H9 (cell line): ENCODE results near the gene IQUB. TPM values are rescaled to one million over a fixed set of nuclear protein-coding genes. Genes with fewer than 3 reads are reported as not detected.
"Not testable (repeated sequence)": the region's sequence is repeated elsewhere in the genome, so short reads cannot be mapped to it uniquely, and the experiment has no call there.

Experiments used
- DNase-seq: peaks from one replicate; pipeline ENCODE4 v3.0.0-alpha.2; 2017
- H2AFZ ChIP-seq: one replicate; pipeline ENCODE4 v1.6.1; 2013; ENCODE audit warnings: mild to moderate bottlenecking, low read length, control low read depth, moderate library complexity
- H2AK5ac ChIP-seq: 2 replicates; pipeline ENCODE4 v1.6.1; 2013; ENCODE audit warnings: low read length, control low read depth, mixed read lengths; ENCODE audit not compliant: insufficient read length
- H2BK120ac ChIP-seq: one replicate; pipeline ENCODE4 v1.6.1; 2013; ENCODE audit warnings: low read depth, mild to moderate bottlenecking, low read length, control low read depth, inconsistent platforms; ENCODE audit not compliant: poor library complexity, severe bottlenecking
- H2BK12ac ChIP-seq: 2 replicates; pipeline ENCODE4 v1.6.1; 2013; ENCODE audit warnings: low read length, control low read depth, mixed read lengths, low read depth; ENCODE audit not compliant: insufficient read length
- H2BK15ac ChIP-seq: 2 replicates; pipeline ENCODE4 v1.6.1; 2013; ENCODE audit warnings: low read depth, low read length, control low read depth
- H2BK20ac ChIP-seq: one replicate; pipeline ENCODE4 v1.6.1; 2013; ENCODE audit warnings: low read depth, mild to moderate bottlenecking, low read length, control low read depth, inconsistent platforms; ENCODE audit not compliant: poor library complexity, severe bottlenecking
- H2BK5ac ChIP-seq: 2 replicates; pipeline ENCODE4 v1.6.1; 2013; ENCODE audit warnings: low read length, control low read depth, mixed read lengths; ENCODE audit not compliant: insufficient read length
- H3K14ac ChIP-seq: 2 replicates; pipeline ENCODE4 v1.6.1; 2013; ENCODE audit warnings: low read length, control low read depth; ENCODE audit not compliant: insufficient read depth
- H3K18ac ChIP-seq: 2 replicates; pipeline ENCODE4 v1.6.1; 2013; ENCODE audit warnings: low read depth, mild to moderate bottlenecking, mixed read lengths, low read length, control low read depth; ENCODE audit not compliant: insufficient read length
- H3K23ac ChIP-seq: 2 replicates; pipeline ENCODE4 v1.6.1; 2013; ENCODE audit warnings: low read length, control low read depth, mixed read lengths, low read depth; ENCODE audit not compliant: insufficient read length
- H3K23me2 ChIP-seq: 2 replicates; pipeline ENCODE4 v1.6.1; 2013; ENCODE audit warnings: low read depth, mild to moderate bottlenecking, mixed read lengths, low read length, control low read depth; ENCODE audit not compliant: insufficient read length, poor library complexity, severe bottlenecking
- H3K27ac ChIP-seq: 2 replicates; pipeline ENCODE4 v1.5.1; 2013; ENCODE audit warnings: low read length, control low read depth, mixed read lengths, low read depth; ENCODE audit not compliant: insufficient read length
- H3K27me3 ChIP-seq: 2 replicates; pipeline ENCODE4 v1.6.1; 2013; ENCODE audit warnings: low read length, control low read depth, inconsistent platforms; ENCODE audit not compliant: insufficient read depth
- H3K4ac ChIP-seq: 2 replicates; pipeline ENCODE4 v1.6.1; 2013; ENCODE audit warnings: low read depth, mild to moderate bottlenecking, control low read depth, inconsistent platforms, low read length, moderate library complexity
- H3K4me1 ChIP-seq: 2 replicates; pipeline ENCODE4 v1.6.1; 2013; ENCODE audit warnings: low read length, control low read depth, inconsistent platforms; ENCODE audit not compliant: insufficient read depth
- H3K4me2 ChIP-seq: 2 replicates; pipeline ENCODE4 v1.6.1; 2013; ENCODE audit warnings: low read length, control low read depth, mixed read lengths; ENCODE audit not compliant: insufficient read length, insufficient read depth
- H3K56ac ChIP-seq: 2 replicates; pipeline ENCODE4 v1.6.1; 2013; ENCODE audit warnings: low read depth, mild to moderate bottlenecking, mixed read lengths, low read length, control low read depth; ENCODE audit not compliant: insufficient read length
- H3K79me1 ChIP-seq: 2 replicates; pipeline ENCODE4 v1.6.1; 2013; ENCODE audit warnings: low read depth, mild to moderate bottlenecking, moderate library complexity, low read length, control low read depth, inconsistent platforms; ENCODE audit not compliant: insufficient read depth, poor library complexity, severe bottlenecking
- H3K79me2 ChIP-seq: 2 replicates; pipeline ENCODE4 v1.6.1; 2013; ENCODE audit warnings: low read length, control low read depth, inconsistent platforms; ENCODE audit not compliant: insufficient read depth
- H3K9ac ChIP-seq: 2 replicates; pipeline ENCODE4 v1.6.1; 2013; ENCODE audit warnings: low read length, control low read depth, mixed read lengths; ENCODE audit not compliant: insufficient read length; ENCODE audit errors: extremely low read depth
- H3K9me3 ChIP-seq: one replicate; pipeline ENCODE4 v1.6.1; 2013; ENCODE audit warnings: low read depth, low read length, inconsistent platforms; ENCODE audit not compliant: control insufficient read depth
- H3T11ph ChIP-seq: one replicate; pipeline ENCODE4 v1.6.1; 2013; ENCODE audit warnings: mild to moderate bottlenecking, low read length, control low read depth, inconsistent platforms
- H4K20me1 ChIP-seq: one replicate; pipeline ENCODE4 v1.6.1; 2013; ENCODE audit not compliant: control insufficient read depth, insufficient read length, insufficient read depth
- H4K5ac ChIP-seq: 2 replicates; pipeline ENCODE4 v1.6.1; 2013; ENCODE audit warnings: low read depth, mild to moderate bottlenecking, mixed read lengths, low read length, control low read depth; ENCODE audit not compliant: insufficient read length
- H4K8ac ChIP-seq: replicated peaks from 2 replicates; pipeline ENCODE4 v1.6.1; 2013; ENCODE audit warnings: low read length, control low read depth, mixed read lengths, low read depth; ENCODE audit not compliant: insufficient read length
- H4K91ac ChIP-seq: 2 replicates; pipeline ENCODE4 v1.6.1; 2013; ENCODE audit warnings: low read depth, mild to moderate bottlenecking, moderate library complexity, mixed read lengths, low read length, control low read depth; ENCODE audit not compliant: insufficient read length
- H3K27ac Mint-ChIP-seq, 3 experiments: 2 replicates in 2 of 3; 3 replicates in 1 of 3; pipeline ENCODE4 v1.8.0; 2020 to 2021; ENCODE audit warnings: mixed read lengths in 3 of 3, mild to moderate bottlenecking in 1 of 3, moderate library complexity in 1 of 3
- H3K27me3 Mint-ChIP-seq: 2 replicates; pipeline ENCODE4 v1.8.0; 2021; ENCODE audit warnings: low read depth, mild to moderate bottlenecking, moderate library complexity, mixed read lengths
- H3K36me3 Mint-ChIP-seq, 3 experiments: 2 replicates in 2 of 3; 3 replicates in 1 of 3; pipeline ENCODE4 v1.8.0; 2020 to 2021; ENCODE audit warnings: low read depth in 3 of 3, mixed read lengths in 3 of 3; ENCODE audit not compliant: insufficient read depth in 1 of 3
- H3K4me1 Mint-ChIP-seq, 2 experiments: 2 replicates each; pipeline ENCODE4 v1.8.0; 2020; ENCODE audit warnings: mixed read lengths in 2 of 2
- H3K4me3 Mint-ChIP-seq, 2 experiments: 2 replicates in 1 of 2; 3 replicates in 1 of 2; pipeline ENCODE4 v1.8.0; 2020 to 2021; ENCODE audit warnings: mild to moderate bottlenecking in 2 of 2, mixed read lengths in 2 of 2, moderate library complexity in 1 of 2
- H3K9me3 Mint-ChIP-seq, 2 experiments: 2 replicates in 1 of 2; 3 replicates in 1 of 2; pipeline ENCODE4 v1.8.0; 2020; ENCODE audit warnings: mild to moderate bottlenecking in 2 of 2, mixed read lengths in 2 of 2, moderate library complexity in 1 of 2
- WGBS: extraction: QIAGEN DNeasy Blood & Tissue Kit; methylation state at CpG from one replicate; pipeline ENCODE4 v1.1.7; 2013; ENCODE audit warnings: missing lambda C conversion rate, low lambda C conversion rate, mixed read lengths; ENCODE audit not compliant: insufficient read length; ENCODE audit errors: extremely low coverage; 5-methylcytosine and 5-hydroxymethylcytosine counted together
- total RNA-seq: library from RNA; stranded (reverse); gene quantifications from 2 replicates; pipeline ENCODE4 v1.2.1, GENCODE V29; 2021
- TF ChIP-seq, protein P1 (sequence below): fragments of 200-600 bp; sonication (generic); conservative IDR thresholded peaks from 3 replicates; pipeline ENCODE4 v1.8.0; 2021; ENCODE audit warnings: antibody characterized with exemption, mild to moderate bottlenecking

IQUB gene
- total RNA-seq, 1 experiment from 2014 or later = 0.28 TPM

GRCh38 chr7:123410273-123410904 lies 124.0 kb downstream of the IQUB start:
- H2BK5ac ChIP-seq = no peak overlapping the region
- no peaks in the 10 kb centered on the region for H3K79me2 ChIP-seq
- H4K8ac ChIP-seq = no peak overlapping the region
- H3K4me1 ChIP-seq = no peaks in the 10 kb centered on the region; the same call in 1 of the 2 replicates
- H3K27ac ChIP-seq = no peak overlapping the region
- peak overlapping the region in 2 of 3 experiments; percentile 39 to 92; a peak in 2 of 7 replicates for H3K27ac Mint-ChIP-seq
- no peak overlapping the region for H2BK20ac ChIP-seq
- no peaks in the 10 kb centered on the region for H3K9me3 ChIP-seq
- peaks cover 5 to 6% of the 10 kb centered on the region in 2 experiments for H3K4me1 Mint-ChIP-seq
- H3K36me3 Mint-ChIP-seq = no peaks in the 10 kb centered on the region
- no peak overlapping the region for H2AFZ ChIP-seq
- no peak overlapping the region for H3T11ph ChIP-seq
- no peak overlapping the region for H3K56ac ChIP-seq
- no peak overlapping the region for H3K4me2 ChIP-seq
- H3K4ac ChIP-seq = no peak overlapping the region
- WGBS = no CpG with 5 or more reads among the region's 1 CpG
- no peaks in the 10 kb centered on the region for H3K79me1 ChIP-seq
- no peak overlapping the region for H2BK120ac ChIP-seq
- no peaks in the 10 kb centered on the region; a peak in 1 of 5 replicates for H3K9me3 Mint-ChIP-seq
- H2AK5ac ChIP-seq = no peak overlapping the region
- no peak overlapping the region for H2BK12ac ChIP-seq
- no peaks in the 10 kb centered on the region for H3K23me2 ChIP-seq
- TF ChIP-seq, protein P1, sequence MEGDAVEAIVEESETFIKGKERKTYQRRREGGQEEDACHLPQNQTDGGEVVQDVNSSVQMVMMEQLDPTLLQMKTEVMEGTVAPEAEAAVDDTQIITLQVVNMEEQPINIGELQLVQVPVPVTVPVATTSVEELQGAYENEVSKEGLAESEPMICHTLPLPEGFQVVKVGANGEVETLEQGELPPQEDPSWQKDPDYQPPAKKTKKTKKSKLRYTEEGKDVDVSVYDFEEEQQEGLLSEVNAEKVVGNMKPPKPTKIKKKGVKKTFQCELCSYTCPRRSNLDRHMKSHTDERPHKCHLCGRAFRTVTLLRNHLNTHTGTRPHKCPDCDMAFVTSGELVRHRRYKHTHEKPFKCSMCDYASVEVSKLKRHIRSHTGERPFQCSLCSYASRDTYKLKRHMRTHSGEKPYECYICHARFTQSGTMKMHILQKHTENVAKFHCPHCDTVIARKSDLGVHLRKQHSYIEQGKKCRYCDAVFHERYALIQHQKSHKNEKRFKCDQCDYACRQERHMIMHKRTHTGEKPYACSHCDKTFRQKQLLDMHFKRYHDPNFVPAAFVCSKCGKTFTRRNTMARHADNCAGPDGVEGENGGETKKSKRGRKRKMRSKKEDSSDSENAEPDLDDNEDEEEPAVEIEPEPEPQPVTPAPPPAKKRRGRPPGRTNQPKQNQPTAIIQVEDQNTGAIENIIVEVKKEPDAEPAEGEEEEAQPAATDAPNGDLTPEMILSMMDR = no peak
- no peaks in the 10 kb centered on the region for H4K20me1 ChIP-seq
- H3K23ac ChIP-seq = no peak overlapping the region
- no peak for DNase-seq
- no peaks in the 10 kb centered on the region for H3K27me3 Mint-ChIP-seq
- H3K4me3 Mint-ChIP-seq = no peak overlapping the region
- no peak overlapping the region for H3K9ac ChIP-seq
- H4K91ac ChIP-seq = no peak overlapping the region
- no peak overlapping the region for H2BK15ac ChIP-seq
- no peak overlapping the region for H3K18ac ChIP-seq
- H3K14ac ChIP-seq = no peak overlapping the region
- H3K27me3 ChIP-seq = no peaks in the 10 kb centered on the region
- H4K5ac ChIP-seq = no peak overlapping the region

GRCh38 chr7:123407951-123408350 lies 126.4 kb downstream of the IQUB start:
- not testable (repeated sequence) for H3K23ac ChIP-seq, H3K9me3 Mint-ChIP-seq, H4K91ac ChIP-seq, H3K56ac ChIP-seq, H3K27me3 Mint-ChIP-seq, H3K23me2 ChIP-seq, H3K36me3 Mint-ChIP-seq, H3K18ac ChIP-seq, H4K20me1 ChIP-seq, H3K79me2 ChIP-seq, H3K4me1 ChIP-seq, H3K27me3 ChIP-seq, H3K4me3 Mint-ChIP-seq, H2BK5ac ChIP-seq, H3K79me1 ChIP-seq, H3K27ac Mint-ChIP-seq, H2AFZ ChIP-seq, H3K9me3 ChIP-seq, H3K9ac ChIP-seq, H2BK12ac ChIP-seq, H4K5ac ChIP-seq, H3K4me2 ChIP-seq, H3K4me1 Mint-ChIP-seq, H2BK20ac ChIP-seq, H2AK5ac ChIP-seq, H2BK15ac ChIP-seq, H3T11ph ChIP-seq, H3K27ac ChIP-seq, H3K14ac ChIP-seq, DNase-seq, H4K8ac ChIP-seq, H3K4ac ChIP-seq, H2BK120ac ChIP-seq
- no CpG with 5 or more reads among the region's 4 CpGs for WGBS
